Osteocyte (in vitro differentiated cells): ENCODE measurements around the gene ARF4. TPM values are rescaled to one million over a fixed set of nuclear protein-coding genes. Genes with fewer than 3 reads are reported as not detected.

Experiments used
- DNase-seq: peaks from one replicate; pipeline ENCODE4 v3.0.0; 2021; ENCODE audit warnings: mixed read lengths; ENCODE audit not compliant: unreplicated experiment; ENCODE audit errors: extremely low spot score
- H3K27ac Mint-ChIP-seq: one replicate; pipeline ENCODE4 v1.8.0; 2021; ENCODE audit warnings: mild to moderate bottlenecking, mixed read lengths; ENCODE audit not compliant: unreplicated experiment
- H3K27me3 Mint-ChIP-seq: one replicate; pipeline ENCODE4 v1.8.0; 2021; ENCODE audit warnings: mixed read lengths; ENCODE audit not compliant: unreplicated experiment
- H3K36me3 Mint-ChIP-seq: one replicate; pipeline ENCODE4 v1.8.0; 2021; ENCODE audit warnings: mixed read lengths; ENCODE audit not compliant: unreplicated experiment
- H3K4me1 Mint-ChIP-seq: one replicate; pipeline ENCODE4 v1.8.0; 2021; ENCODE audit warnings: mixed read lengths; ENCODE audit not compliant: unreplicated experiment
- H3K4me3 Mint-ChIP-seq: one replicate; pipeline ENCODE4 v1.8.0; 2021; ENCODE audit warnings: mild to moderate bottlenecking, moderate library complexity, mixed read lengths; ENCODE audit not compliant: unreplicated experiment
- H3K9me3 Mint-ChIP-seq: one replicate; pipeline ENCODE4 v1.8.0; 2021; ENCODE audit warnings: mixed read lengths; ENCODE audit not compliant: unreplicated experiment
- CTCF ChIP-seq: fragments of 200-600 bp; sonication (generic); IDR thresholded peaks from 2 replicates; pipeline ENCODE4 v1.5.0; 2021; ENCODE audit warnings: antibody characterized with exemption, mild to moderate bottlenecking, moderate library complexity
- total RNA-seq: library from RNA; stranded (reverse); gene quantifications from 2 replicates; pipeline ENCODE4 v1.2.1, GENCODE V29; 2021

The ARF4 gene
- total RNA-seq, 1 donor from 2014 or later = 252 TPM

GRCh38 chr3:57605683-57606082, 8.5 kb upstream of the ARF4 start:
- Mint-ChIP-seq H3K36me3 (peaks cover 40% of the 10 kb centered on the region), H3K9me3 (peaks cover 27% of the 10 kb centered on the region), H3K4me1 (no peaks in the 10 kb centered on the region), H3K27ac (no peak overlapping the region), H3K27me3 (no peaks in the 10 kb centered on the region), H3K4me3 (no peak overlapping the region)
- TF ChIP-seq CTCF = no peak
- DNase-seq = no peak

GRCh38 chr3:57604971-57605370, 7.8 kb upstream of the ARF4 start:
- H3K36me3 Mint-ChIP-seq = peaks cover 40% of the 10 kb centered on the region
- H3K4me1 Mint-ChIP-seq = no peaks in the 10 kb centered on the region
- H3K9me3 Mint-ChIP-seq = peaks cover 27% of the 10 kb centered on the region
- no peak overlapping the region for H3K4me3 Mint-ChIP-seq
- no peak overlapping the region for H3K27ac Mint-ChIP-seq
- no peaks in the 10 kb centered on the region for H3K27me3 Mint-ChIP-seq
- DNase-seq = no peak
- no peak for TF ChIP-seq CTCF

- H3K9me3 Mint-ChIP-seq = peaks cover 4% of the 10 kb centered on the region
- no peak overlapping the region for H3K4me3 Mint-ChIP-seq
- no peak for DNase-seq
- TF ChIP-seq CTCF = no peak
- peaks cover 15% of the 10 kb centered on the region for H3K4me1 Mint-ChIP-seq
- peaks cover 11% of the 10 kb centered on the region for H3K36me3 Mint-ChIP-seq
- H3K27me3 Mint-ChIP-seq = no peaks in the 10 kb centered on the region
- H3K27ac Mint-ChIP-seq = no peak overlapping the region
Observed at GRCh38 chr3:57600195-57600594, 3.1 kb upstream of the ARF4 start.

GRCh38 chr3:57598765-57599360, 1.7 kb upstream of the ARF4 start:
- TF ChIP-seq CTCF = no peak
- Mint-ChIP-seq H3K36me3 (peaks cover 14% of the 10 kb centered on the region), H3K27ac (peak overlapping the region; percentile 96), H3K9me3 (no peaks in the 10 kb centered on the region), H3K4me1 (peaks cover 28% of the 10 kb centered on the region), H3K27me3 (no peaks in the 10 kb centered on the region), H3K4me3 (peak overlapping the region; percentile 87)
- DNase-seq = no peak

GRCh38 chr3:57596495-57597126, 533 bp downstream of the ARF4 start:
- no peaks in the 10 kb centered on the region for H3K27me3 Mint-ChIP-seq
- peak overlapping the region; percentile 99 for H3K27ac Mint-ChIP-seq
- no peak for TF ChIP-seq CTCF
- H3K4me3 Mint-ChIP-seq = peak overlapping the region; percentile 87
- no peaks in the 10 kb centered on the region for H3K9me3 Mint-ChIP-seq
- peaks cover 48% of the 10 kb centered on the region for H3K4me1 Mint-ChIP-seq
- H3K36me3 Mint-ChIP-seq = peaks cover 10% of the 10 kb centered on the region
- DNase-seq = peak; percentile 92
